Heart right ventricle (tissue), 16 donors: ENCODE measurements around the gene TTLL5. TPM values are rescaled to one million over a fixed set of nuclear protein-coding genes. Genes with fewer than 3 reads are reported as not detected.

Experiments used
- ATAC-seq, 8 donors: fragments of 200-7000 bp; cut with Tn5 transposase; one replicate each; pipeline ENCODE4 v1.9.1; 2020; ENCODE audit warnings: mild to moderate bottlenecking in 8 of 8, moderate library complexity in 8 of 8, moderate number of reproducible peaks in 1 of 8
- DNase-seq, 2 donors: peaks; one replicate each; pipeline ENCODE4 v3.0.0-alpha.2; 2020
- H3K27ac ChIP-seq, 10 donors: fragments of 200-600 bp; sonication (generic) in 2 of 10; one replicate each; pipeline versions ENCODE4 v1.5.0 to v1.8.0; 2020 to 2022; ENCODE audit warnings: mild to moderate bottlenecking in 3 of 10
- H3K27me3 ChIP-seq, 7 donors: fragments of 200-600 bp; one replicate each; pipeline ENCODE4 v1.8.0; 2021 to 2022; ENCODE audit warnings: mild to moderate bottlenecking in 2 of 7
- H3K36me3 ChIP-seq, 9 donors: fragments of 200-600 bp; sonication (generic) in 1 of 9; one replicate each; pipeline versions ENCODE4 v1.5.0 to v1.8.0; 2020 to 2022; ENCODE audit warnings: mild to moderate bottlenecking in 2 of 9
- H3K4me1 ChIP-seq, 9 donors: fragments of 200-600 bp; sonication (generic) in 1 of 9; one replicate each; pipeline versions ENCODE4 v1.5.0 to v1.8.0; 2020 to 2022; ENCODE audit warnings: mild to moderate bottlenecking in 4 of 9
- H3K4me3 ChIP-seq, 10 donors: fragments of 200-600 bp; sonication (generic) in 2 of 10; one replicate each; pipeline versions ENCODE4 v1.5.0 to v1.8.0; 2020 to 2022; ENCODE audit warnings: mild to moderate bottlenecking in 7 of 10, moderate library complexity in 2 of 10
- H3K9me3 ChIP-seq, 11 donors: fragments of 200-600 bp in 10 of 11; sonication (generic) in 2 of 11; one replicate each; pipeline versions ENCODE4 v1.5.0 to v1.8.0; 2013 to 2022; ENCODE audit warnings: mild to moderate bottlenecking in 2 of 11, control low read depth in 1 of 11, moderate library complexity in 1 of 11
- WGBS, 2 donors: extraction: QIAGEN DNeasy Blood & Tissue Kit; methylation state at CpG; one replicate each; pipeline ENCODE4 v1.1.7; 2013; ENCODE audit warnings: inconsistent platforms in 1 of 2; 5-methylcytosine and 5-hydroxymethylcytosine counted together
- intact Hi-C, 10 donors: fragments of 100-400 bp; cut with DNase I; formaldehyde crosslinking; loops; one replicate each; pipeline versions ENCODE4 v1.11.1 to v1.14.2; 2022
- polyA plus RNA-seq, 2 donors: library from polyadenylated mRNA; stranded (reverse); fragments of 200-250 nt; gene quantifications; one replicate each; pipeline ENCODE4 v1.2.3, GENCODE V29; 2013
- total RNA-seq, 10 donors: library from RNA; stranded (reverse); fragmentation: NEBNext Ultra II Directional in 3 of 10; extraction: Animal tissue kit (Norgen Biotek cat#: 25700) in 3 of 10; gene quantifications; one replicate each; pipeline versions ENCODE4 v1.2.1 to v1.2.4, GENCODE V29; 2021 to 2023
- TF ChIP-seq, protein P1 (sequence below), 9 donors: fragments of 200-600 bp; sonication (generic) in 2 of 9; IDR thresholded peaks; one replicate each; pipeline versions ENCODE4 v1.5.0 to v1.8.0; 2021 to 2022; ENCODE audit warnings: antibody characterized with exemption in 9 of 9, mild to moderate bottlenecking in 5 of 9, moderate library complexity in 1 of 9
- donor health status: Arrhythmogenic right ventricular cardiomyopathy.
- donor health status: ischemic (EF 13 %, LVEDD 7.1; RV severe dilation, severe dysfunction).
- donor health status: healthy with polysubstance abuse.
- donor health status: DM: no; HTN: yes; CAD: no.
- donor health status: DM: no; HTN: no; CAD: no.
- donor health status: ischemic (EF 25% LVEDD 6.9; RV normal size, moderate dysfunction).
- donor health status: ischemic (EF 25% LVEDD 5.7; RV mildly dilated, moderate dysfunction).
- donor health status: healthy.
- donor health status: DM: yes; HTN: yes; CAD: no.
- donor health status: Ischemic cardiomyopathy.
- donor health status: ischemic (EF 35%, LVEDD 5.7; RV mildly dilated, moderate dysfunction).
- donor health status: nonischemic (EF 11% LVEDD 7.7; RV severe dilation, severe dysfunction).
- donor health status: DM: yes; HTN: yes; CAD: no.
- donor health status: PGD.
- donor health status: ischemic (EF 29% LVEDD 5.4; RV normal size, mild dysfunction).
- donor health status: nonischemic (EF 23%, LVEDD 6.1; RV moderate dilation, normal function).

Gene TTLL5
- total and polyA plus RNA-seq, 12 donors = 5.6 to 24.7 (median 17.6) TPM

- no peak for ATAC-seq
- DNase-seq = no peak
- Histone ChIP-seq H3K27ac (no peak overlapping the region), H3K36me3 (peaks cover 0 to 5% (median 0%) of the 10 kb centered on the region in 9 donors), H3K9me3 (no peaks in the 10 kb centered on the region), H3K4me1 (peaks cover 0 to 6% (median 0%) of the 10 kb centered on the region in 9 donors), H3K4me3 (no peak overlapping the region), H3K27me3 (no peaks in the 10 kb centered on the region)
- intact Hi-C loops = loop anchor here in 3 of 10 donors (5.0 kb wide), 2 partner anchors 43 to 48 kb away; no protein-coding TSS in a partner anchor
- TF ChIP-seq, protein P1, sequence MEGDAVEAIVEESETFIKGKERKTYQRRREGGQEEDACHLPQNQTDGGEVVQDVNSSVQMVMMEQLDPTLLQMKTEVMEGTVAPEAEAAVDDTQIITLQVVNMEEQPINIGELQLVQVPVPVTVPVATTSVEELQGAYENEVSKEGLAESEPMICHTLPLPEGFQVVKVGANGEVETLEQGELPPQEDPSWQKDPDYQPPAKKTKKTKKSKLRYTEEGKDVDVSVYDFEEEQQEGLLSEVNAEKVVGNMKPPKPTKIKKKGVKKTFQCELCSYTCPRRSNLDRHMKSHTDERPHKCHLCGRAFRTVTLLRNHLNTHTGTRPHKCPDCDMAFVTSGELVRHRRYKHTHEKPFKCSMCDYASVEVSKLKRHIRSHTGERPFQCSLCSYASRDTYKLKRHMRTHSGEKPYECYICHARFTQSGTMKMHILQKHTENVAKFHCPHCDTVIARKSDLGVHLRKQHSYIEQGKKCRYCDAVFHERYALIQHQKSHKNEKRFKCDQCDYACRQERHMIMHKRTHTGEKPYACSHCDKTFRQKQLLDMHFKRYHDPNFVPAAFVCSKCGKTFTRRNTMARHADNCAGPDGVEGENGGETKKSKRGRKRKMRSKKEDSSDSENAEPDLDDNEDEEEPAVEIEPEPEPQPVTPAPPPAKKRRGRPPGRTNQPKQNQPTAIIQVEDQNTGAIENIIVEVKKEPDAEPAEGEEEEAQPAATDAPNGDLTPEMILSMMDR (IDR thresholded peaks at IDR 0.05) = no peak
- 92 to 95% methylated on average over 5 of the region's 5 CpGs for WGBS, 2 donors
These were observed 26.2 kb upstream of the TTLL5 start for GRCh38 chr14:75634848-75635247.

DNA sequence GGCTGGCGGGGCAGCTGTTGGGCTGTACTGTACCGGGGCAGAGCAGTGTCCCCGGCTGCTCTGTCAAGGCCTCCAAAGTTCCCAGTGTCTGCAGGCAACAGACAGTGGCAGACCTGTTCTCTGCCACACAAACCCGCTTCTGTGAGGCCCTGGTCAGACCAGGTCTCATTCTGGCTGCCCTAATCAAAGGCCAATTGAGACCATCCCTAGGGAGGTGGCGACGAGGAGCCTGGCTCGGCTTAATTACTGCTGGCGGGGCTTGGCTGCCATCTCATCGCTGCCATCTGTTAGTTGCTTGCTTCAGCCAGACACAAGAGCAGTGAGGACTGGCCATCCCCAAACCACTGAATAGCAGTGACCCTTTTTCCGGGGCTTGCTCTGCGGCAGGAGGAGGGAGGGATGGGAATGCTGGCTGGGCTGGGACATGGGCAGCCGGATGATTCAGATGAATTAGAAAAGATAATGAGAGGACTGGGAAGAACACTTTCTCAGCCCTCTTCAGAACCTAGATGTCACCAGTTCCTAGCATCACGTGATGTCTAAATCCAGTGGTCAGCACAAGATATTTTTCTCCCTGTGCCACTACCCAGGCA, 24.9 kb upstream of the TTLL5 start:
- Histone ChIP-seq H3K4me1 (peaks cover 0 to 6% (median 0%) of the 10 kb centered on the region in 9 donors), H3K36me3 (peaks cover 0 to 10% (median 0%) of the 10 kb centered on the region in 9 donors), H3K27ac (no peak overlapping the region), H3K9me3 (no peaks in the 10 kb centered on the region), H3K4me3 (no peak overlapping the region), H3K27me3 (no peaks in the 10 kb centered on the region)
- 72 to 74% methylated on average over 13 of the region's 13 CpGs for WGBS, 2 donors
- TF ChIP-seq, protein P1 (IDR thresholded peaks at IDR 0.05) = no peak
- no peak for DNase-seq
- intact Hi-C loops = loop anchor here in 2 of 10 donors (5.0 kb wide), 2 partner anchors 44 to 49 kb away; no protein-coding TSS in a partner anchor
- ATAC-seq = no peak

- H3K4me1 ChIP-seq = peaks cover 0 to 6% (median 0%) of the 10 kb centered on the region in 9 donors
- 93 to 95% methylated on average over 3 of the region's 3 CpGs for WGBS, 2 donors
- TF ChIP-seq, protein P1 (IDR thresholded peaks at IDR 0.05) = no peak
- no peak overlapping the region for H3K4me3 ChIP-seq
- no peaks in the 10 kb centered on the region for H3K27me3 ChIP-seq
- ATAC-seq (no peak), DNase-seq (no peak)
- intact Hi-C loops = no loop called here
- H3K36me3 ChIP-seq = peaks cover 0 to 34% (median 0%) of the 10 kb centered on the region in 9 donors
- H3K9me3 ChIP-seq = no peaks in the 10 kb centered on the region
- H3K27ac ChIP-seq = no peak overlapping the region
These were observed 20.2 kb upstream of the TTLL5 start for GRCh38 chr14:75640876-75641275.

DNA sequence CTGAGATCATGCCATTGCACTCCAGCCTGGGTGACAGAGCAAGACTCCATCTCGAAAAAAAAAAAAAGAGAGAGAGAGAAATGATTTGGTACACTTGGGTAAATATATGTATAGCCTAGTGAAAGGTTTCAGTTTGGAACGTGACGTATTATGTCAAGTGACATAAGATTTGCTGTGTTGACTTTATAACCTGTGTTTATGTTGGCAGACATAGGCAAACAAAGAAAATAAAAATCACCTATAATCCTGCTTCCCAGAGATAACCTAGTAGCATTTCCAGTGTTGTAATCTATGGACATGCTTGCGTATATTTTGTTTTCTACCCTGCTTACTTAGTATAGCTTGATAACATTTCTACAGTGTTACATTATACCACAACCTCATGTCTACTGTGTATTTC, 17.1 kb upstream of the TTLL5 start:
- H3K27ac ChIP-seq = no peak overlapping the region
- no peak for ATAC-seq
- peaks cover 0 to 18% (median 10%) of the 10 kb centered on the region in 9 donors for H3K4me1 ChIP-seq
- H3K4me3 ChIP-seq = no peak overlapping the region
- intact Hi-C loops = no loop called here
- no peaks in the 10 kb centered on the region for H3K9me3 ChIP-seq
- H3K36me3 ChIP-seq = peaks cover 0 to 57% (median 0%) of the 10 kb centered on the region in 9 donors
- no peaks in the 10 kb centered on the region for H3K27me3 ChIP-seq
- WGBS, 2 donors = 65 to 70% methylated on average over 4 of the region's 4 CpGs
- no peak for DNase-seq
- TF ChIP-seq, protein P1 (IDR thresholded peaks at IDR 0.05) = no peak
